HepG2 (cell line): ENCODE measurements around the gene VWA3B. TPM values are rescaled to one million over a fixed set of nuclear protein-coding genes. Genes with fewer than 3 reads are reported as not detected.

Source experiments
- ATAC-seq: fragments of 200-7000 bp; cut with Tn5 transposase; 3 replicates; pipeline ENCODE4 v1.9.1; 2020; ENCODE audit warnings: mild to moderate bottlenecking, moderate library complexity
- BruUV-seq: library from RNA; stranded (reverse); fragments of 400-500 nt; replicated peaks from 2 replicates; lab custom pipeline; 2021; lab: Mats Ljungman, UMichigan
- CTCF ChIA-PET: fragments of 300-600 bp; formaldehyde crosslinking; extraction: SDS; loops from one replicate; lab custom pipeline; 2021; ENCODE audit warnings: low total read pairs, inconsistent platforms, low intra/inter-chr PET ratio; lab: Yijun Ruan, JAX
- POLR2A ChIA-PET: fragments of 350-600 bp; sonication (Branson Sonifier 250); formaldehyde crosslinking; loops from one replicate; lab custom pipeline; 2020; ENCODE audit warnings: antibody characterized with exemption, inconsistent platforms; lab: Yijun Ruan, JAX
- DNase-seq: peaks from one replicate; pipeline ENCODE4 v3.0.0-alpha.2; 2015; ENCODE audit warnings: low spot score
- FAIRE-seq: peaks from 3 replicates; lab custom pipeline; 2011; peaks lifted over from hg19 to GRCh38; lab: Jason Lieb, UNC
- H2AFZ ChIP-seq: one replicate; pipeline ENCODE4 v1.6.1; 2011; ENCODE audit warnings: low read length, inconsistent platforms
- H3K27ac ChIP-seq: fragments of 300-600 bp; 3 replicates; pipeline ENCODE4 v1.8.0; 2011; ENCODE audit warnings: mixed run types, mild to moderate bottlenecking, mixed read lengths, low read length, inconsistent platforms; ENCODE audit not compliant: insufficient read depth; ENCODE audit errors: extremely low read length
- H3K27me3 ChIP-seq, 2 experiments: fragments of 200-600 bp in 1 of 2; 2 replicates in 1 of 2; 3 replicates in 1 of 2; pipeline versions ENCODE4 v1.6.0 to v1.8.0; 2011; ENCODE audit warnings: low read length in 2 of 2, mild to moderate bottlenecking in 2 of 2, moderate library complexity in 2 of 2, inconsistent platforms in 1 of 2; ENCODE audit not compliant: insufficient read depth in 2 of 2, control insufficient read depth in 1 of 2
- H3K36me3 ChIP-seq, 2 experiments: fragments of 200-600 bp in 1 of 2; replicated peaks in 1 of 2; 2 replicates in 1 of 2; 3 replicates in 1 of 2; pipeline versions ENCODE4 v1.5.1 to v1.8.0; 2011; ENCODE audit warnings: low read length in 2 of 2, inconsistent platforms in 1 of 2; ENCODE audit not compliant: insufficient read depth in 2 of 2, control insufficient read depth in 1 of 2
- H3K4me1 ChIP-seq: 2 replicates; pipeline ENCODE4 v1.5.1; 2012; ENCODE audit warnings: low read length, inconsistent platforms; ENCODE audit not compliant: insufficient read depth
- H3K4me2 ChIP-seq: 2 replicates; pipeline ENCODE4 v1.6.0; 2011; ENCODE audit warnings: low read depth, low read length, inconsistent platforms
- H3K4me3 ChIP-seq, 3 experiments: fragments of 200-600 bp in 1 of 3; sonication (generic), shearing (Covaris generic) in 1 of 3; replicated peaks in 1 of 3; 2 replicates each; pipeline ENCODE4 v1.5.1; 2011 to 2016; ENCODE audit warnings: low read length in 3 of 3, inconsistent platforms in 2 of 3, low read depth in 2 of 3, mild to moderate bottlenecking in 2 of 3, control low read depth in 1 of 3, mixed read lengths in 1 of 3; ENCODE audit not compliant: insufficient read depth in 1 of 3
- H3K79me2 ChIP-seq: one replicate; pipeline ENCODE4 v1.6.1; 2011; ENCODE audit warnings: low read length, inconsistent platforms; ENCODE audit not compliant: insufficient read depth
- H3K9ac ChIP-seq: 2 replicates; pipeline ENCODE4 v1.6.0; 2011; ENCODE audit warnings: mild to moderate bottlenecking, low read depth, low read length, inconsistent platforms; ENCODE audit not compliant: insufficient read depth
- H3K9me3 ChIP-seq: 2 replicates; pipeline ENCODE4 v1.5.1; 2012; ENCODE audit warnings: mild to moderate bottlenecking, low read length
- H4K20me1 ChIP-seq: 2 replicates; pipeline ENCODE4 v1.6.0; 2011; ENCODE audit warnings: inconsistent platforms, mild to moderate bottlenecking, low read length, moderate library complexity; ENCODE audit not compliant: insufficient read depth
- BORCS8-MEF2B ChIP-seq: sonication (generic); formaldehyde crosslinking; IDR thresholded peaks from 2 replicates; pipeline ENCODE4 v1.8.0; 2022; ENCODE audit warnings: mild to moderate bottlenecking, missing genetic modification reagents
- DMAP1 ChIP-seq: IDR thresholded peaks from 2 replicates; pipeline ENCODE4 v1.6.1; 2016
- GABPB1 ChIP-seq: IDR thresholded peaks from 2 replicates; pipeline ENCODE4 v1.6.1; 2016; ENCODE audit warnings: mild to moderate bottlenecking, missing genetic modification reagents, moderate library complexity, missing compliant biosample characterization
- JDP2 ChIP-seq: sonication (generic); formaldehyde crosslinking; IDR thresholded peaks from 2 replicates; pipeline ENCODE4 v1.8.1; 2022; ENCODE audit warnings: missing genetic modification reagents, borderline replicate concordance
- KDM4B ChIP-seq: sonication (generic); formaldehyde crosslinking; IDR thresholded peaks from 2 replicates; pipeline ENCODE4 v1.4.0; 2020; ENCODE audit warnings: missing genetic modification reagents
- RORA ChIP-seq: sonication (generic); formaldehyde crosslinking; IDR thresholded peaks from 2 replicates; pipeline ENCODE4 v1.5.0; 2020; ENCODE audit warnings: mild to moderate bottlenecking, missing genetic modification reagents, moderate library complexity
- TCF7 ChIP-seq: sonication (generic); IDR thresholded peaks from 2 replicates; pipeline ENCODE4 v1.6.1; 2016; ENCODE audit warnings: antibody characterized with exemption, low read depth
- ZBTB39 ChIP-seq: sonication (generic); formaldehyde crosslinking; IDR thresholded peaks from 2 replicates; pipeline ENCODE4 v1.5.0; 2020; ENCODE audit warnings: missing genetic modification reagents
- WGBS: methylation state at CpG from one replicate; pipeline ENCODE4 v1.1.6; 2017; ENCODE audit warnings: low lambda C conversion rate; 5-methylcytosine and 5-hydroxymethylcytosine counted together
- in situ Hi-C: cut with HindIII; loops from 2 replicates; pipeline ENCODE4 v1.10.0; 2017; ENCODE audit warnings: low pct_unique_long_range_greater_than_20kb; ENCODE audit not compliant: extremely low pct_ligation_motif_present
- intact Hi-C: fragments of 100-400 bp; cut with micrococcal nuclease; formaldehyde crosslinking; loops from one replicate; pipeline ENCODE4 v1.10.0; 2022; ENCODE audit not compliant: unreplicated experiment
- polyA plus RNA-seq, 8 experiments: library from polyadenylated mRNA; depleted of rRNA in 3 of 8; stranded (reverse) in 7 of 8; unstranded in 1 of 8; fragments of >200 nt; fragmentation: Illumina TruSeq in 4 of 8; extraction: Trizol in 4 of 8; gene quantifications; 2 replicates each; pipeline versions ENCODE4 v1.2.1 to v1.2.3, GENCODE V29; 2011 to 2016; ENCODE audit warnings: low read depth in 4 of 8, missing spikeins in 1 of 8, mixed read lengths in 1 of 8; ENCODE audit not compliant: insufficient read depth in 1 of 8
- total RNA-seq, 5 experiments: library from RNA; depleted of rRNA; stranded (reverse); fragments of >200 nt; fragmentation: Illumina TruSeq; extraction: Trizol; gene quantifications; 2 replicates each; pipeline ENCODE4 v1.2.3, GENCODE V29; 2016; ENCODE audit warnings: low read depth in 1 of 5
- TF ChIP-seq, protein P1 (sequence below): sonication (generic); formaldehyde crosslinking; IDR thresholded peaks from 2 replicates; pipeline ENCODE4 v1.5.0; 2020; ENCODE audit warnings: mild to moderate bottlenecking, missing genetic modification reagents, borderline replicate concordance

The VWA3B gene
- total and polyA plus RNA-seq, 2 of the 13 experiments (the other 11 are each of a cell fraction or from before 2014, with no cell fraction given), result not detected

DNA sequence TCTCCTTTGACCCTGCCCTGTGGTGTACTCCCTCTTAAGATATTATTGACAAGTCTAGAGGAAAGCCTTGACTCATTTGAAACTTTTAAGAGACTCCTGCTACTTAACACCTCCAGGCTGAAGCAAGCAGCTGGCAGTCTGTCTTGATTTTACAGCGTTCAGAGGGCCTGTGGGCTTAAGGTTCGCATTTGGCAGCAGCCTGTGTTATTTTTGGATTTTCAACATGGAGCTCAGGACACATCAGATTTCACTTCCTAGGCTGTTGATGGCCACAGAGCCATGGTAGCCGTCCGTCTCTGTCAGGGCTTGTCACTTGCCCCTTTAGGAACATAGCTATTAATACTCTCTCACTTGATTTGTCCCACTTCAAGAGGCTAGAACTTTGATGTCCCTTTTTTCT is 73.6 kb downstream of the VWA3B start:
- Histone ChIP-seq H2AFZ (no peak overlapping the region), H3K4me1 (no peaks in the 10 kb centered on the region), H3K4me2 (no peak overlapping the region), H4K20me1 (no peaks in the 10 kb centered on the region)
- intact Hi-C loops, result no loop called here
- TF ChIP-seq DMAP1 (CRISPR knock-in tag), result no peak
- TF ChIP-seq JDP2 (CRISPR knock-in tag), result no peak
- TF ChIP-seq TCF7, result no peak
- no peak for TF ChIP-seq ZBTB39 (CRISPR knock-in tag)
- no peak for TF ChIP-seq BORCS8-MEF2B (CRISPR knock-in tag)
- TF ChIP-seq GABPB1, result no peak
- TF ChIP-seq, protein P1, sequence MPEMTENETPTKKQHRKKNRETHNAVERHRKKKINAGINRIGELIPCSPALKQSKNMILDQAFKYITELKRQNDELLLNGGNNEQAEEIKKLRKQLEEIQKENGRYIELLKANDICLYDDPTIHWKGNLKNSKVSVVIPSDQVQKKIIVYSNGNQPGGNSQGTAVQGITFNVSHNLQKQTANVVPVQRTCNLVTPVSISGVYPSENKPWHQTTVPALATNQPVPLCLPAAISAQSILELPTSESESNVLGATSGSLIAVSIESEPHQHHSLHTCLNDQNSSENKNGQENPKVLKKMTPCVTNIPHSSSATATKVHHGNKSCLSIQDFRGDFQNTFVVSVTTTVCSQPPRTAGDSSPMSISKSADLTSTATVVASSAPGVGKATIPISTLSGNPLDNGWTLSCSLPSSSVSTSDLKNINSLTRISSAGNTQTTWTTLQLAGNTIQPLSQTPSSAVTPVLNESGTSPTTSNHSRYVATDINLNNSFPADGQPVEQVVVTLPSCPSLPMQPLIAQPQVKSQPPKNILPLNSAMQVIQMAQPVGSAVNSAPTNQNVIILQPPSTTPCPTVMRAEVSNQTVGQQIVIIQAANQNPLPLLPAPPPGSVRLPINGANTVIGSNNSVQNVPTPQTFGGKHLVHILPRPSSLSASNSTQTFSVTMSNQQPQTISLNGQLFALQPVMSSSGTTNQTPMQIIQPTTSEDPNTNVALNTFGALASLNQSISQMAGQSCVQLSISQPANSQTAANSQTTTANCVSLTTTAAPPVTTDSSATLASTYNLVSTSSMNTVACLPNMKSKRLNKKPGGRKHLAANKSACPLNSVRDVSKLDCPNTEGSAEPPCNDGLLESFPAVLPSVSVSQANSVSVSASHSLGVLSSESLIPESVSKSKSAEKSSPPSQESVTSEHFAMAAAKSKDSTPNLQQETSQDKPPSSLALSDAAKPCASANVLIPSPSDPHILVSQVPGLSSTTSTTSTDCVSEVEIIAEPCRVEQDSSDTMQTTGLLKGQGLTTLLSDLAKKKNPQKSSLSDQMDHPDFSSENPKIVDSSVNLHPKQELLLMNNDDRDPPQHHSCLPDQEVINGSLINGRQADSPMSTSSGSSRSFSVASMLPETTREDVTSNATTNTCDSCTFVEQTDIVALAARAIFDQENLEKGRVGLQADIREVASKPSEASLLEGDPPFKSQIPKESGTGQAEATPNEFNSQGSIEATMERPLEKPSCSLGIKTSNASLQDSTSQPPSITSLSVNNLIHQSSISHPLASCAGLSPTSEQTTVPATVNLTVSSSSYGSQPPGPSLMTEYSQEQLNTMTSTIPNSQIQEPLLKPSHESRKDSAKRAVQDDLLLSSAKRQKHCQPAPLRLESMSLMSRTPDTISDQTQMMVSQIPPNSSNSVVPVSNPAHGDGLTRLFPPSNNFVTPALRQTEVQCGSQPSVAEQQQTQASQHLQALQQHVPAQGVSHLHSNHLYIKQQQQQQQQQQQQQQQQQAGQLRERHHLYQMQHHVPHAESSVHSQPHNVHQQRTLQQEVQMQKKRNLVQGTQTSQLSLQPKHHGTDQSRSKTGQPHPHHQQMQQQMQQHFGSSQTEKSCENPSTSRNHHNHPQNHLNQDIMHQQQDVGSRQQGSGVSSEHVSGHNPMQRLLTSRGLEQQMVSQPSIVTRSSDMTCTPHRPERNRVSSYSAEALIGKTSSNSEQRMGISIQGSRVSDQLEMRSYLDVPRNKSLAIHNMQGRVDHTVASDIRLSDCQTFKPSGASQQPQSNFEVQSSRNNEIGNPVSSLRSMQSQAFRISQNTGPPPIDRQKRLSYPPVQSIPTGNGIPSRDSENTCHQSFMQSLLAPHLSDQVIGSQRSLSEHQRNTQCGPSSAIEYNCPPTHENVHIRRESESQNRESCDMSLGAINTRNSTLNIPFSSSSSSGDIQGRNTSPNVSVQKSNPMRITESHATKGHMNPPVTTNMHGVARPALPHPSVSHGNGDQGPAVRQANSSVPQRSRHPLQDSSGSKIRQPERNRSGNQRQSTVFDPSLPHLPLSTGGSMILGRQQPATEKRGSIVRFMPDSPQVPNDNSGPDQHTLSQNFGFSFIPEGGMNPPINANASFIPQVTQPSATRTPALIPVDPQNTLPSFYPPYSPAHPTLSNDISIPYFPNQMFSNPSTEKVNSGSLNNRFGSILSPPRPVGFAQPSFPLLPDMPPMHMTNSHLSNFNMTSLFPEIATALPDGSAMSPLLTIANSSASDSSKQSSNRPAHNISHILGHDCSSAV (CRISPR knock-in tag), result no peak
- no peak for TF ChIP-seq KDM4B
- TF ChIP-seq RORA (CRISPR knock-in tag), result no peak
- TF ChIP-seq, all 625 proteins: peak for 0
- POLR2A ChIA-PET, result no interaction called here
- DNase-seq (no peak), FAIRE-seq (no peak), ATAC-seq (no peak)
- CTCF ChIA-PET, result no interaction called here
- H3K4me3 ChIP-seq, result no peak overlapping the region
- H3K9me3 ChIP-seq, result no peaks in the 10 kb centered on the region
- H3K79me2 ChIP-seq, result no peaks in the 10 kb centered on the region
- H3K9ac ChIP-seq, result no peak overlapping the region
- no peaks in the 10 kb centered on the region for H3K36me3 ChIP-seq
- peaks cover 3 to 28% of the 10 kb centered on the region in 2 experiments; a peak in 4 of 5 replicates for H3K27me3 ChIP-seq
- no peak overlapping the region for H3K27ac ChIP-seq
- BruUV-seq, result no TSS peak
- in situ Hi-C loops, result no loop called here
- 33% methylated on average over 4 of the region's 4 CpGs for WGBS
